Measurements from ENCODE around the gene LRRK1.

The LRRK1 gene

DNA sequence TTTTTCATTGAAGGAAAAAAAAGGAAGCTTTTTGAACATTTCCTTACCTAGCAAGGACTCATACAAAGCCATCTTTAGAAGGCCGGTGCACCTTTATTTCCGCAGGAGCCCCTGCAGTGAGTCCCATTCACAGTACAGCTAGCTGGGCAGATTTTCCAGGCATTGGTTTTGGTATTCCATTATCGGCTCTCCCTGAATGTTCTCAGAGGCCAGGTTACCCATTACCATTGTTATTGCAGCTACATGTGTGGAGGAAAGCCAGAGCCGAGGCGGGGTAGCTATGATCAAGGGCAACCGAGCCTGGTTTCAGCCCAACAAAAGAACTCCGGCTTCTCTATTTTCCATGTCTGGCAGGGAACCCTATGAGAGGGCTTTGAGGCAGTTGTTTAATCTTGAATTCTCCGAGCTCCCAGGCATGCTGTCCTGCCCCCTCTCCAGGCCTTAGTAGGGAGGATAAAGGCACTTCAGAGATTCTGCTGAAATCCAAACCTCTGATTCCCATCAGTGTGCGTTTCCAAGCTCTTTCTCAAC lies 100.3 kb downstream of the LRRK1 start:
- H3K4me3 ChIP-seq (replicated peaks in 1 of 2; ENCODE audit: low read depth in 2 of 2, low read length in 2 of 2), result no peak overlapping the region
- TF ChIP-seq CTCF (IDR thresholded peaks at IDR 0.05; ENCODE audit: low read depth, low read length), result no peak
- DNase-seq (ENCODE audit: low read depth in 2 of 2), result no peak

- no peak for DNase-seq (ENCODE audit: low read depth in 2 of 2)
- no peak overlapping the region for H3K4me3 ChIP-seq (replicated peaks in 1 of 2; ENCODE audit: low read depth in 2 of 2, low read length in 2 of 2)
- no peak for TF ChIP-seq CTCF (IDR thresholded peaks at IDR 0.05; ENCODE audit: low read depth, low read length)
These were observed 101.3 kb downstream of the LRRK1 start for GRCh38 chr15:101020451-101020850.

DNA sequence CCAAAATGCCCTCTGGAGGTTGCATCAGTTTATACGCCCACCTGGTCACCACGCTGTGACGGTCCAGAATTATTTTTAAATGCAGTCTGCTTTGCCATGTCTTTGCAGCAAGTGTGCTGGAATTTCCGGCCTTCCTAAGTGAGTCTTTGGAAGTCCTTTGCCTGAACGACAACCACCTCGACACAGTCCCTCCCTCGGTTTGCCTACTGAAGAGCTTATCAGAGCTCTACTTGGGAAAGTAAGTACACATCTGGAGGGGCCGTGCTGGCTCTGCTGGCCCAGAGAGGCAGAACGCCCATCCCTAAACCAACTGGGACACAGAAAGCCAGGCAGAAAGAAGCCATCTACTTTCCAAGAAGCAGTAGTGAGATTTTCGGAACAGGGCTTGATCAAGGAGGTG lies 101.8 kb downstream of the LRRK1 start:
- no peak overlapping the region for H3K4me3 ChIP-seq (replicated peaks in 1 of 2; ENCODE audit: low read depth in 2 of 2, low read length in 2 of 2)
- TF ChIP-seq CTCF (IDR thresholded peaks at IDR 0.05; ENCODE audit: low read depth, low read length), result no peak
- DNase-seq (ENCODE audit: low read depth in 2 of 2), result no peak

DNA sequence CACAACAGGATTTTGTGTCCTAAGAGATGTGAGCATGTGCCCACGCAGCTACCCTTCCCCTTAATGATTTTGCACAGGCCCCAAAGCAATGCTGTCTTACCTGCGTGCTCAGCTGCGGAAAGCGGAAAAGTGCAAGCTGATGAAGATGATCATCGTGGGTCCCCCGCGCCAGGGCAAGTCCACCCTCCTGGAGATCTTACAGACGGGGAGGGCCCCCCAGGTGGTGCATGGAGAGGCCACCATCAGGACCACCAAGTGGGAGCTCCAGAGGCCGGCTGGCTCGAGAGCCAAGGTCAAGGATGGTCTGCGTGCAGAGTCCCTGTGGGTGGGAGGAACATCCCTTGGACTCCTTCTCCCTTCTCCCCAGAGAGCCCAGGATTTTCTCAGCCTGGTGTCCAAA lies 103.1 kb downstream of the LRRK1 start:
- no peak overlapping the region for H3K4me3 ChIP-seq (replicated peaks in 1 of 2; ENCODE audit: low read depth in 2 of 2, low read length in 2 of 2)
- no peak for DNase-seq (ENCODE audit: low read depth in 2 of 2)
- TF ChIP-seq CTCF (IDR thresholded peaks at IDR 0.05; ENCODE audit: low read depth, low read length), result no peak

DNA sequence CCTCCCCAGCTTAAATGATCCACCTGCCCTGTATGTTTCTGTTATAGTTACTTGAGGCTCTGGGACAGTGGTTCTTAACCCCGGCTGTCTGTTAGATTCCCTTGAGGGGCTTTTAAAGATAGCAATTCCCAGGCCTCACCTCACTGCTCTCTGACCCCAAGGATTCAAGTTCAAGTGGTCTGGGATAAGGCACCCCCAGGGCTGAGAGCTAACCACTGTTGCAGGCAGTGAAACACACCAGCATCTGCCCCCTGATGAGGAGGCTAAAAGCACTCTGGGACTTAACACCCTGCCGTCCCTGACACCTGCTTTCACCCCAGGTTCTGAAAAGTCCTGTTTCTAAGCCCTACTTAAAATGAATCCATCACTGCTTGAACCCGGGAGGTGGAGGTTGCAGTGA lies 103.7 kb downstream of the LRRK1 start:
- no peak for TF ChIP-seq CTCF (IDR thresholded peaks at IDR 0.05; ENCODE audit: low read depth, low read length)
- DNase-seq (ENCODE audit: low read depth in 2 of 2), result no peak
- no peak overlapping the region for H3K4me3 ChIP-seq (replicated peaks in 1 of 2; ENCODE audit: low read depth in 2 of 2, low read length in 2 of 2)

DNA sequence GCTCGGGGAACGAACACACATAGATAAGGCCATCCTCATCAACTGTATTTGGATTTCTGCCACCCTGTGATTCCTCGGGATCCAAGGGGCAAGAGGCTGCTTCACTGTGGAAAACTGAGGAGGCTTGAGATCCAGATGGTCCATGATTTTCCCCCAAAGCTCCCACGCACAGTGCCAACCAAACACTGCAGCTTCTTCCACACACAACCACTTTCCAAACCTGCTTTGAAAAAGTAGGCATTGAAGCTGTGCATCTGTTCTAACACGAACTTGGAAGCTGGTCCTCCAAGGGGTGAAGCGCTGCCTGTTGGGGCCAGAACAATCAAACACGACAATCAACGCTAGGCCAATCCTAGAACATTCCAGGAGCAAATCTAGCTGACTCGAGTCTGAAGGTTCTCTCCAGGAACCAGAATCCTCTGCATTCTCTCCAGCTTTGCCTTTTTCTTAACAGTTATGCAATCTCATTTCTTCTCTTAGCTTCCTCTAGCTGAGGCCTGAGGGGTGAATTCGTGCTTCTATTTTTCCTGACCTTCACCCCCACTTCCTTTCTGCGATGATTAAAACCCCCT lies 104.4 kb downstream of the LRRK1 start:
- no peak for TF ChIP-seq CTCF (IDR thresholded peaks at IDR 0.05; ENCODE audit: low read depth, low read length)
- peak; percentile 31 to 45 for DNase-seq (ENCODE audit: low read depth in 2 of 2)

More for the DNA sequence above, 104.4 kb downstream of the LRRK1 start:
- H3K4me3 ChIP-seq (replicated peaks in 1 of 2; ENCODE audit: low read depth in 2 of 2, low read length in 2 of 2), result no peak overlapping the region
